HCT116 (cell line): ENCODE results near the gene PLXNC1. TPM values are rescaled to one million over a fixed set of nuclear protein-coding genes. Genes with fewer than 3 reads are reported as not detected.

ENCODE experiments used
- ATAC-seq: fragments of 200-7000 bp; cut with Tn5 transposase; 2 replicates; pipeline ENCODE4 v1.9.1; 2020; ENCODE audit warnings: mild to moderate bottlenecking, moderate library complexity
- BruUV-seq: library from RNA; stranded (reverse); fragments of 400-500 nt; replicated peaks from 2 replicates; lab custom pipeline; 2021; lab: Mats Ljungman, UMichigan
- CTCF ChIA-PET: fragments of 300-600 bp; sonication (Branson Sonifier 250); formaldehyde crosslinking; loops from one replicate; lab custom pipeline; 2021; ENCODE audit warnings: antibody characterized with exemption; lab: Charles Lee
- POLR2A ChIA-PET: fragments of 300-600, 350-600 bp; sonication (Branson Sonifier 250); formaldehyde crosslinking; loops from one replicate; lab custom pipeline; 2021; ENCODE audit warnings: antibody characterized with exemption; lab: Charles Lee
- RAD21 ChIA-PET, 2 experiments: fragments of 300-600 bp; sonication (Branson Sonifier 250); formaldehyde crosslinking; loops; one replicate each; lab custom pipeline; 2023; ENCODE audit warnings: low total read pairs in 2 of 2; ENCODE audit not compliant: uncharacterized antibody in 2 of 2, unreplicated experiment in 2 of 2, low non-redundant PET in 1 of 2; lab: Charles Lee
- DNase-seq: peaks from one replicate; pipeline ENCODE4 v3.0.0-alpha.2; 2010; ENCODE audit warnings: low read depth, low spot score
- H2AFZ ChIP-seq: fragments of 200-600 bp; shearing (Covaris generic), sonication (generic); 2 replicates; pipeline ENCODE4 v1.6.1; 2017; ENCODE audit warnings: low read depth, mixed run types, mixed read lengths, antibody characterized with exemption, low read length; ENCODE audit not compliant: poor library complexity, severe bottlenecking
- H3K27ac ChIP-seq: 2 replicates; pipeline ENCODE4 v1.5.1; 2012; ENCODE audit warnings: low read depth, low read length
- H3K27me3 ChIP-seq: fragments of 200-600 bp; sonication (generic); 2 replicates; pipeline ENCODE4 v1.6.1; 2016; ENCODE audit warnings: mixed run types, low read length, mixed read lengths; ENCODE audit not compliant: insufficient read depth
- H3K36me3 ChIP-seq, 2 experiments: fragments of 200-500 bp in 1 of 2; fragments of 200-600 bp in 1 of 2; sonication (Bioruptor generic) in 1 of 2; sonication (generic) in 1 of 2; 2 replicates each; pipeline versions ENCODE4 v1.5.1 to v1.6.1; 2014 to 2016; ENCODE audit warnings: low read length in 2 of 2, inconsistent platforms in 1 of 2, mixed read lengths in 1 of 2, mixed run types in 1 of 2; ENCODE audit not compliant: insufficient read depth in 2 of 2, control insufficient read depth in 1 of 2
- H3K4me1 ChIP-seq, 2 experiments: fragments of 200-600 bp in 1 of 2; sonication (generic) in 1 of 2; 2 replicates each; pipeline versions ENCODE4 v1.5.1 to v1.6.1; 2012 to 2017; ENCODE audit warnings: low read length in 2 of 2, inconsistent platforms in 1 of 2, mild to moderate bottlenecking in 1 of 2, mixed read lengths in 1 of 2, mixed run types in 1 of 2, moderate library complexity in 1 of 2; ENCODE audit not compliant: insufficient read depth in 2 of 2, control insufficient read depth in 1 of 2
- H3K4me2 ChIP-seq: fragments of 200-600 bp; sonication (generic); 2 replicates; pipeline ENCODE4 v1.6.1; 2017; ENCODE audit warnings: mixed run types, low read length, mixed read lengths
- H3K4me3 ChIP-seq, 2 experiments: fragments of 200-600 bp in 1 of 2; sonication (generic) in 1 of 2; replicated peaks in 1 of 2; 2 replicates each; pipeline ENCODE4 v1.5.1; 2011 to 2016; ENCODE audit warnings: low read length in 2 of 2, control low read depth in 1 of 2, low read depth in 1 of 2, mild to moderate bottlenecking in 1 of 2, mixed read lengths in 1 of 2, mixed run types in 1 of 2
- H3K79me2 ChIP-seq: fragments of 200-600 bp; sonication (generic); 2 replicates; pipeline ENCODE4 v1.6.1; 2017; ENCODE audit warnings: mild to moderate bottlenecking, mixed run types, low read length, moderate library complexity, mixed read lengths; ENCODE audit not compliant: insufficient read depth
- H3K9ac ChIP-seq: fragments of 200-600 bp; sonication (generic); 2 replicates; pipeline ENCODE4 v1.6.1; 2016; ENCODE audit warnings: low read length, mixed read lengths
- H3K9me2 ChIP-seq: fragments of 200-600 bp; sonication (generic), shearing (Covaris generic); 2 replicates; pipeline ENCODE4 v1.6.1; 2017; ENCODE audit warnings: mixed run types, mild to moderate bottlenecking, moderate library complexity; ENCODE audit not compliant: insufficient read depth
- H3K9me3 ChIP-seq, 2 experiments: fragments of 200-500 bp in 1 of 2; fragments of 200-600 bp in 1 of 2; sonication (Bioruptor generic) in 1 of 2; sonication (generic) in 1 of 2; 2 replicates each; pipeline ENCODE4 v1.6.1; 2014 to 2017; ENCODE audit warnings: low read length in 2 of 2, mixed read lengths in 2 of 2, inconsistent platforms in 1 of 2, low read depth in 1 of 2, mild to moderate bottlenecking in 1 of 2, mixed run types in 1 of 2, moderate library complexity in 1 of 2; ENCODE audit not compliant: control insufficient read depth in 1 of 2, insufficient read depth in 1 of 2
- H4K20me1 ChIP-seq: fragments of 200-600 bp; sonication (generic), shearing (Covaris generic); 2 replicates; pipeline ENCODE4 v1.6.1; 2017; ENCODE audit warnings: mixed run types, mild to moderate bottlenecking, moderate library complexity; ENCODE audit not compliant: insufficient read depth
- CBX3 ChIP-seq: IDR thresholded peaks from 2 replicates; pipeline ENCODE4 v1.6.1; 2012; ENCODE audit warnings: low read depth
- EGR1 ChIP-seq: IDR thresholded peaks from 2 replicates; pipeline ENCODE4 v1.6.1; 2012; ENCODE audit warnings: low read depth
- ELF1 ChIP-seq: IDR thresholded peaks from 2 replicates; pipeline ENCODE4 v1.6.1; 2012; ENCODE audit warnings: low read depth, borderline replicate concordance
- EZH2 ChIP-seq: fragments of 200-600 bp; sonication (generic); IDR thresholded peaks from 2 replicates; pipeline ENCODE4 v1.6.1; 2017; ENCODE audit warnings: antibody characterized with exemption, mixed run types
- JUND ChIP-seq: IDR thresholded peaks from 2 replicates; pipeline ENCODE4 v1.6.1; 2012
- MAX ChIP-seq: IDR thresholded peaks from 2 replicates; pipeline ENCODE4 v1.6.1; 2012
- POLR2AphosphoS5 ChIP-seq: IDR thresholded peaks from 2 replicates; pipeline ENCODE4 v1.6.1; 2011; ENCODE audit warnings: mild to moderate bottlenecking, low read depth, low read length, moderate library complexity
- REST ChIP-seq: IDR thresholded peaks from 2 replicates; pipeline ENCODE4 v1.6.1; 2012; ENCODE audit warnings: low read depth
- SRF ChIP-seq: IDR thresholded peaks from 2 replicates; pipeline ENCODE4 v1.6.1; 2012; ENCODE audit warnings: low read depth
- TCF7L2 ChIP-seq: IDR thresholded peaks from 2 replicates; pipeline ENCODE4 v1.7.0; 2011; ENCODE audit warnings: borderline replicate concordance, inconsistent platforms; ENCODE audit not compliant: insufficient read depth, insufficient read length; ENCODE audit errors: extremely low read depth
- ZBTB33 ChIP-seq: IDR thresholded peaks from 2 replicates; pipeline ENCODE4 v1.6.1; 2011; ENCODE audit warnings: mild to moderate bottlenecking, low read length, moderate library complexity; ENCODE audit not compliant: insufficient replicate concordance; ENCODE audit errors: extremely low read depth
- ZFX ChIP-seq: fragments of 450-650 bp; IDR thresholded peaks from 2 replicates; pipeline ENCODE4 v1.6.1; 2017
- ZNF274 ChIP-seq: fragments of 200-500 bp; sonication (Bioruptor generic); IDR thresholded peaks from 2 replicates; pipeline ENCODE4 v1.6.1; 2014; ENCODE audit warnings: mild to moderate bottlenecking, low read depth, low read length, inconsistent platforms
- intact Hi-C: fragments of 100-400 bp; cut with micrococcal nuclease; formaldehyde crosslinking; loops from 2 replicates; pipeline ENCODE4 v1.10.0; 2022
- total RNA-seq: library from RNA; stranded (reverse); gene quantifications from one replicate; pipeline ENCODE4 v1.2.1, GENCODE V29; 2021; ENCODE audit not compliant: unreplicated experiment
- TF ChIP-seq, protein P1 (sequence below): IDR thresholded peaks from 2 replicates; pipeline ENCODE4 v1.6.1; 2012

PLXNC1 gene
- total RNA-seq, 1 experiment from 2014 or later, result 0.25 TPM

- intact Hi-C loops, result no loop called here
- CTCF ChIA-PET, result no interaction called here
- Histone ChIP-seq H3K4me1 (no peaks in the 10 kb centered on the region), H3K36me3 (no peaks in the 10 kb centered on the region), H3K9ac (no peak overlapping the region), H3K9me3 (no peaks in the 10 kb centered on the region), H4K20me1 (no peaks in the 10 kb centered on the region), H3K4me3 (no peak overlapping the region), H3K4me2 (no peak overlapping the region), H3K79me2 (no peaks in the 10 kb centered on the region), H3K27ac (no peak overlapping the region), H3K9me2 (no peaks in the 10 kb centered on the region), H3K27me3 (no peaks in the 10 kb centered on the region), H2AFZ (no peak overlapping the region)
- TF ChIP-seq ZBTB33 (no peak), EGR1 (no peak), EZH2 (no peak), JUND (no peak), TCF7L2 (no peak), ZNF274 (no peak), SRF (no peak), MAX (no peak), POLR2AphosphoS5 (no peak), CBX3 (no peak), REST (no peak), ZFX (no peak), ELF1 (no peak)
- TF ChIP-seq, protein P1, sequence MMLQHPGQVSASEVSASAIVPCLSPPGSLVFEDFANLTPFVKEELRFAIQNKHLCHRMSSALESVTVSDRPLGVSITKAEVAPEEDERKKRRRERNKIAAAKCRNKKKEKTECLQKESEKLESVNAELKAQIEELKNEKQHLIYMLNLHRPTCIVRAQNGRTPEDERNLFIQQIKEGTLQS, result no peak
- RAD21 ChIA-PET, result no interaction called here
- POLR2A ChIA-PET, result no interaction called here
- no peak for ATAC-seq
- no peak for DNase-seq
- BruUV-seq, result no TSS peak
Observed at GRCh38 chr12:94202245-94203180, 54.1 kb downstream of the PLXNC1 start.
